Dendritic cell treated with granulocyte-macrophage colony-stimulating factor and Interleukin-4, amounts not matched to agents 40 ng/mL and 50 ng/mL, for 4 days (primary cell): ENCODE results near the gene MLEC.

Experiments used
- H3K27ac Mint-ChIP-seq: one replicate; pipeline ENCODE4 v1.8.0; 2022; ENCODE audit warnings: mild to moderate bottlenecking, mixed read lengths
- H3K27me3 Mint-ChIP-seq: one replicate; pipeline ENCODE4 v1.8.0; 2022; ENCODE audit warnings: mild to moderate bottlenecking, mixed read lengths
- H3K36me3 Mint-ChIP-seq: one replicate; pipeline ENCODE4 v1.8.0; 2022; ENCODE audit warnings: low read depth, mixed read lengths
- H3K4me1 Mint-ChIP-seq: one replicate; pipeline ENCODE4 v1.8.0; 2022; ENCODE audit warnings: low read depth, mixed read lengths
- H3K4me3 Mint-ChIP-seq: one replicate; pipeline ENCODE4 v1.8.0; 2022; ENCODE audit warnings: mild to moderate bottlenecking, moderate library complexity, mixed read lengths
- H3K9me3 Mint-ChIP-seq: one replicate; pipeline ENCODE4 v1.8.0; 2022; ENCODE audit warnings: mixed read lengths
- intact Hi-C: fragments of 100-400 bp; cut with micrococcal nuclease; formaldehyde crosslinking; loops from one replicate; pipeline ENCODE4 v1.15.0; 2022

MLEC gene

DNA sequence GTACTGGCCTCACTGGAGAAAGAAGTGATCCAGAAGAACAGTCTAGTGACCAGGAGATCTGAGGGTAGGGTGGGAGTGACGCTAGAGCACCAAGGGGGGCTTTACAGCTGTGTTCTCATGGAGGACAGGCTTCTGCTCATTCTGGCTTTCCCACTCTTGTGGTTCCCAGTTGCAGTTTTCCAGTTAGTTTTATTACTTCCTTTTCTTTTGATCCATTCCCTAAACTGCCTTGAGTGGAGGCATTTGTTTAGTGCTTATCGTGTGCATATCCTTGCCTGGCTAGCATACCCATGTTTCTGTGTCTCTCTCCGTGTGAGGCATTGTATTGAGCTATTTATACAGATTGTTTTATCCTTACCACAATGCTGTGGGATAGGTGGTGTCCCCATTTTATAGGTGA is 4.0 kb downstream of the MLEC start:
- Mint-ChIP-seq H3K27me3 (no peaks in the 10 kb centered on the region), H3K4me1 (peaks cover 67% of the 10 kb centered on the region), H3K4me3 (no peak overlapping the region), H3K9me3 (no peaks in the 10 kb centered on the region), H3K27ac (peak overlapping the region; percentile 33), H3K36me3 (peaks cover 52% of the 10 kb centered on the region)
- intact Hi-C loops, result no loop called here

- H3K4me1 Mint-ChIP-seq, result peaks cover 74% of the 10 kb centered on the region
- H3K4me3 Mint-ChIP-seq, result no peak overlapping the region
- H3K36me3 Mint-ChIP-seq, result peaks cover 59% of the 10 kb centered on the region
- intact Hi-C loops, result no loop called here
- no peaks in the 10 kb centered on the region for H3K9me3 Mint-ChIP-seq
- H3K27ac Mint-ChIP-seq, result peak overlapping the region; percentile 33
- no peaks in the 10 kb centered on the region for H3K27me3 Mint-ChIP-seq
Observed at GRCh38 chr12:120692524-120693033, 5.6 kb downstream of the MLEC start.

DNA sequence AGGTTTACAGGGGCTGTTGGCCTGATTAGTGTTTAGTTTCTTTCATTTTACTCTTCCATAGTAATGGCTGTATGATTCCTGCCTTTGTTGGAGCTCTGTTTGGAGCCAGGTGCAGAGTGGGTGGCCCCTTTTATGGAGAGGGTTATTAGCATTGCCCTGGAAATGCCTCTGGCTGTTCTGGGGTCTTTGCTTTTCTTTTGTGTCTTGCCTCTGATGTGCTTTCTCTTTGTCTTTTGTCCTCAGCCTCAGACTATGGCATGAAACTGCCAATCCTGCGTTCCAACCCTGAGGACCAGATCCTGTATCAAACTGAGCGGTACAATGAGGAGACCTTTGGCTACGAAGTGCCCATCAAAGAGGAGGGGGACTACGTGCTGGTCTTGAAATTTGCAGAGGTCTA is 6.9 kb downstream of the MLEC start:
- H3K27me3 Mint-ChIP-seq, result no peaks in the 10 kb centered on the region
- no peak overlapping the region for H3K4me3 Mint-ChIP-seq
- no peak overlapping the region for H3K27ac Mint-ChIP-seq
- intact Hi-C loops, result no loop called here
- no peaks in the 10 kb centered on the region for H3K9me3 Mint-ChIP-seq
- peaks cover 77% of the 10 kb centered on the region for H3K4me1 Mint-ChIP-seq
- peaks cover 72% of the 10 kb centered on the region for H3K36me3 Mint-ChIP-seq

DNA sequence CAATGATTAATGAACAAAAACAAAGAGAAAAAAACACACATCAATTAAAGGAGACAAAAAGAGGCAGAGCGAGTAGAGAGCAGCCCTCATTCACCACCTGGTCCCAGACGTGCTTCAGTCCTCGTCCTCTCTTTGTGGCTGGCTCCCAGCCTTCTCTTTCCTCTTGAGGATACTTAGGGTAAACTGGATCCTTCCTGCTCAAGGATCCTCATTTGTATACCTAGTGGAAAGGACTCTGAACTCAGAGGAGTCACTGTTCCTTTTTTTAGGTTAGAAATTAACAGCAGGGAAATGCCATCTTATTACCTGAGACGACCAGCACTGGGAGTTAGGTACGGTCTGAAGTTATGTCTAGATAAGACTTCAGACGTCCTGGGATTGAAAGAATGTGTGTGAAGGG is 9.7 kb downstream of the MLEC start:
- H3K36me3 Mint-ChIP-seq, result peaks cover 100% of the 10 kb centered on the region

DNA sequence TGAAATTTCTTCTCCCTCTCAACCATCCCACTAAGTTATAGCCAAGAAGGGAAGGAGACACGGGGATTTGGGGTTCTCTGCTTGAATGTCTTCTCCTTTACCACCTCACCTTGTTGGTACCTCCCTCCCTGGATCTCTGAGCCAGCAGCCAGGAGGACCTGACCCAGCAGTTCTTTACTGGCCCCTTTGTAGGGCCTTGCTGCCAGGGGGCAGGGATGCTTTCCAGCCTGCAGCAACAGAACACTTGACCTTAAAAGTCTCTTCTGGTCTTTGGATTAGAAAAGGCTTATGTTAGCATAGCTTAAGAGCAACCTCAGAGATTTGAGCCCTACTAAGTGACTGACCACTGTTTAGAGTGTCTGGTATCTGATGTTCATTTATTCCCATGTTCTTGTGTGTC is 10.4 kb downstream of the MLEC start:
- Mint-ChIP-seq H3K9me3 (no peaks in the 10 kb centered on the region), H3K27me3 (no peaks in the 10 kb centered on the region), H3K4me3 (no peak overlapping the region), H3K36me3 (peaks cover 100% of the 10 kb centered on the region), H3K4me1 (peaks cover 66% of the 10 kb centered on the region), H3K27ac (peak overlapping the region; percentile 80)
- intact Hi-C loops, result no loop called here

More for the DNA sequence above, 9.7 kb downstream of the MLEC start:
- peaks cover 73% of the 10 kb centered on the region for H3K4me1 Mint-ChIP-seq
- H3K27ac Mint-ChIP-seq, result no peak overlapping the region
- no peaks in the 10 kb centered on the region for H3K9me3 Mint-ChIP-seq
- H3K27me3 Mint-ChIP-seq, result no peaks in the 10 kb centered on the region
- intact Hi-C loops, result no loop called here
- H3K4me3 Mint-ChIP-seq, result no peak overlapping the region

DNA sequence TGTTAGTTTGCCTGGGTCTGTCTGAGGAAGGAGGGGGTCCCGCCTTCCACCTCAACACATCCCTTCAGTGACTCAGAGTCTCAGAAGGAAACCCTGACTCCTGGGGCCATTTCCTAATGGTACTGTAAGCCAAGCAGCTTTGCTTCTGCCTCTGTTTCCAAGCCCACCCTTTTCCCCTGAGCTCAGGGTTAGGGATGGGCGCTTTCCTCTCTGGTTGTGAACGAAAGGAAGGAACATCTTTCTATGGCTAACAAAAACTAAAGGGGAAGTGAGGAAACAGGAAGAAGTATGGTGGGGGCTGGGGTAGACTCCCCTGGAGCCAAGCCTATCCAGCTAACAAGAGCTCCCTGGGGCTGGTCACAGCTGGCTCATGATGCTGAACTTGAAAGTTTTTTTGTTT is 11.7 kb downstream of the MLEC start:
- Mint-ChIP-seq H3K4me1 (peaks cover 56% of the 10 kb centered on the region), H3K27me3 (no peaks in the 10 kb centered on the region), H3K4me3 (no peak overlapping the region), H3K9me3 (no peaks in the 10 kb centered on the region), H3K36me3 (peaks cover 100% of the 10 kb centered on the region), H3K27ac (peak overlapping the region; percentile 66)
- intact Hi-C loops, result no loop called here

GRCh38 chr12:120699553-120699952 is 12.6 kb downstream of the MLEC start:
- H3K9me3 Mint-ChIP-seq, result no peaks in the 10 kb centered on the region
- no peaks in the 10 kb centered on the region for H3K27me3 Mint-ChIP-seq
- peaks cover 95% of the 10 kb centered on the region for H3K36me3 Mint-ChIP-seq
- peaks cover 48% of the 10 kb centered on the region for H3K4me1 Mint-ChIP-seq
- peak overlapping the region; percentile 66 for H3K27ac Mint-ChIP-seq
- H3K4me3 Mint-ChIP-seq, result no peak overlapping the region
- intact Hi-C loops, result no loop called here

DNA sequence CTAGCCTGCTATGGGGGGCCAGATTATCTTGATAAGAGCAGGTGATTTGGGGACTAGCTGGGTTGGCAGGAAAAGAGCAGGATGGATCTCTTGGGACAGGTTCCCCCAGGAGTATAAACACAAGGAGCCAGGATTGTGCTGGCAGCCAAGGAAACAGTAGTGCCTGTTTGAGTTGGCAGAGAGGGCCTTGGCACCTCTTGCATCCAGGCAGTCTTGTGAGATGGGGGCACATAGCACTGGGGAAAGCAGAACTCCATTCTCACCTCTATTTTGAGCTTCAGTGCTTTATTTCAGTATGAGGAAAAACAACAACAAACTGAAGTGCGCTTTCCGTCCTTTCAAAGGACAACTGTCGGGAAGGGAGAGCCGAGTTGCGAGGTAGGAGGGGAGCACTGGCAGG is 13.9 kb downstream of the MLEC start:
- intact Hi-C loops, result no loop called here
- Mint-ChIP-seq H3K4me3 (no peak overlapping the region), H3K27ac (peak overlapping the region; percentile 66), H3K36me3 (peaks cover 91% of the 10 kb centered on the region), H3K9me3 (no peaks in the 10 kb centered on the region), H3K4me1 (peaks cover 42% of the 10 kb centered on the region), H3K27me3 (no peaks in the 10 kb centered on the region)

GRCh38 chr12:120702637-120703036 is 15.7 kb downstream of the MLEC start:
- H3K4me3 Mint-ChIP-seq, result no peak overlapping the region
- intact Hi-C loops, result no loop called here
- no peaks in the 10 kb centered on the region for H3K27me3 Mint-ChIP-seq
- no peaks in the 10 kb centered on the region for H3K9me3 Mint-ChIP-seq
- peaks cover 35% of the 10 kb centered on the region for H3K4me1 Mint-ChIP-seq
- H3K36me3 Mint-ChIP-seq, result peaks cover 74% of the 10 kb centered on the region
- no peak overlapping the region for H3K27ac Mint-ChIP-seq

- Mint-ChIP-seq H3K4me1 (peaks cover 27% of the 10 kb centered on the region), H3K36me3 (peaks cover 66% of the 10 kb centered on the region), H3K4me3 (no peak overlapping the region)
Observed at GRCh38 chr12:120703311-120703942, 16.5 kb downstream of the MLEC start.

DNA sequence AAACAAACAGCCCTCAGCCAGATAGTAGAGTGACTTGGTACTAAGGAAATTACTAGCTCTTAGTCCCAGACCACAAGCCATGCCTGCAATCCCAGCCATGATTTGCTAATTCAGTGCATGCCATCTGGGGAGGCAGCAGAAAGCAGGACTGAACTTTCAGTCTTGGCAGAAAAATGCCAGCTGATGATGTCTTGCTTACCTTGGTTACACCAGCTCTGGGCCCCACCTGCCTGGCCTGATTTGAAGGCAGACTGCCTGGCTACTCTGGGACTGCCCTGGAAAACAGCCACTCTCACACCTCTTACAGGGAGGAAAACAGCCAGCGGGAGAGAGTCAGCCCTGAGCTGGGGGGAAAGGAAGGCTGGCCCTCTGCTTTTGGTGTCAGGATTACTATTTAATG is 18.7 kb downstream of the MLEC start:
- H3K4me1 Mint-ChIP-seq, result peaks cover 11% of the 10 kb centered on the region
- H3K27ac Mint-ChIP-seq, result no peak overlapping the region

More at GRCh38 chr12:120703311-120703942, 16.5 kb downstream of the MLEC start:
- Mint-ChIP-seq H3K27me3 (no peaks in the 10 kb centered on the region), H3K9me3 (no peaks in the 10 kb centered on the region), H3K27ac (no peak overlapping the region)
- intact Hi-C loops, result no loop called here

DNA sequence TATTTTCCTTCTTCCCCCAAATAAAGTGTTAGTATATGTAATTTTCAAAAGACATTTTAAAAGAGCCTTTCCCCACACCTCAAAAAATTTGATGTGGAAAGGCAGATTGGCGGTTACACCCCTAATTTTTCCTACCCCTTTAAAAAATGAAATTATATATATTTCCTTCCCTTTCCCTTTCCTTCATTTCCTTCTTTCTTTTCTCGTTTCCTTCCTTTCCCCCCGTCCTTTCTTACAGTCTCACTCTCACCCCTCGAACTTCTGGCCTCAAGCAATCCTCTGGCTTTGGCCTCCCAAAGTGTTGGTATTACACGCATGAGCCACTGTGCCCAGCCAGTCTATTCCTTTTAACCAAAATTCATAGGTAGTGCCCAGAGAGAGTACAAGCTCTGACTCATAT is 19.1 kb downstream of the MLEC start:
- H3K4me1 Mint-ChIP-seq, result peaks cover 9% of the 10 kb centered on the region
- no peaks in the 10 kb centered on the region for H3K27me3 Mint-ChIP-seq
- intact Hi-C loops, result no loop called here
- H3K9me3 Mint-ChIP-seq, result no peaks in the 10 kb centered on the region
- H3K4me3 Mint-ChIP-seq, result no peak overlapping the region
- H3K27ac Mint-ChIP-seq, result no peak overlapping the region
- H3K36me3 Mint-ChIP-seq, result peaks cover 50% of the 10 kb centered on the region

More for the DNA sequence above, 18.7 kb downstream of the MLEC start:
- intact Hi-C loops, result no loop called here
- peaks cover 50% of the 10 kb centered on the region for H3K36me3 Mint-ChIP-seq
- no peak overlapping the region for H3K4me3 Mint-ChIP-seq
- H3K9me3 Mint-ChIP-seq, result no peaks in the 10 kb centered on the region
- H3K27me3 Mint-ChIP-seq, result no peaks in the 10 kb centered on the region

DNA sequence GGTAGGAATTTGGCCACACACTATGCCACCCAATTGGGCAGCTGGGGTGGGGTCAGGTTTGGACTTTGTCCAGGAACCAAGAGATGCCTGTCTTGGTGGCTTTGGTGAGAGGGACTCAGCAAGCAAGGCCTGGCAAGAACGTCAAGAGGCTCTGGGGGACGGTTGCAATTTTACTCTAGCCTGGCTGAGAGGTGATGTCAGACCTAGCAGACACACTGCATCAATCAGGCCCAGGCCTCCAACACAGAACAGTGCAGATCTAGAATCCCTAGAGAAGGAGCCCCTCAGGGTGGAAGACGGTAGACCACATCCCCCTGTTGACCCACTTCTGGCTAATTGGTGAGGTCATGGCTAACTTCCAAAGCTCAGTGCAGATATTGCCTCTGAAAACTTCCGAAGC is 21.7 kb downstream of the MLEC start:
- intact Hi-C loops, result no loop called here

GRCh38 chr12:120710031-120710804 is 23.3 kb downstream of the MLEC start, which contains the start of gene UNC119B:
Gene UNC119B, plus strand, starts transcription at chr12:120710458. Its CDS starts 17 bp downstream, at chr12:120710475.
- Mint-ChIP-seq H3K9me3 (no peaks in the 10 kb centered on the region), H3K36me3 (peaks cover 38% of the 10 kb centered on the region), H3K4me1 (peaks cover 27% of the 10 kb centered on the region), H3K27me3 (no peaks in the 10 kb centered on the region), H3K4me3 (peak within 1 kb of the TSS; percentile 90), H3K27ac (peak within 1 kb of the TSS; percentile 80)
- intact Hi-C loops, result loop anchor here (2.0 kb wide), 1 partner anchor 23 kb away; the partner anchor contains the start of gene MLEC

More for the DNA sequence above, 21.7 kb downstream of the MLEC start:
- H3K36me3 Mint-ChIP-seq, result peaks cover 29% of the 10 kb centered on the region
- H3K4me1 Mint-ChIP-seq, result peaks cover 23% of the 10 kb centered on the region
- H3K9me3 Mint-ChIP-seq, result no peaks in the 10 kb centered on the region
- H3K4me3 Mint-ChIP-seq, result no peak overlapping the region
- no peaks in the 10 kb centered on the region for H3K27me3 Mint-ChIP-seq
- H3K27ac Mint-ChIP-seq, result no peak overlapping the region
